Hematopoietic multipotent progenitor cell treated with erythropoietin and hydrocortisone succinate and interleukin-3 and kit ligand, for 6 days (in vitro differentiated cells): ENCODE results near the gene ESD.
"Not testable (repeated sequence)": the region's sequence is repeated elsewhere in the genome, so short reads cannot be mapped to it uniquely, and the experiment has no call there.

Experiments used
- DNase-seq: peaks from one replicate; pipeline ENCODE4 v3.0.0-alpha.2; 2015

The ESD gene

GRCh38 chr13:46783504-46783903 is 13.5 kb downstream of the ESD start:
- no peak for DNase-seq

- DNase-seq: no peak
Observed at GRCh38 chr13:46782691-46783090, 14.3 kb downstream of the ESD start.

- no peak for DNase-seq
Observed at GRCh38 chr13:46782066-46782465, 14.9 kb downstream of the ESD start.

- DNase-seq: no peak
Observed at GRCh38 chr13:46778890-46779289, 18.1 kb downstream of the ESD start.

- no peak for DNase-seq
Observed at GRCh38 chr13:46778095-46778494, 18.9 kb downstream of the ESD start.

- no peak for DNase-seq
Observed at GRCh38 chr13:46775385-46776107, 21.4 kb downstream of the ESD start.

GRCh38 chr13:46773541-46773940 is 23.4 kb downstream of the ESD start:
- DNase-seq: no peak

- no peak for DNase-seq
Observed at GRCh38 chr13:46771693-46772092, 25.3 kb downstream of the ESD start.

- not testable (repeated sequence) for DNase-seq
Observed at GRCh38 chr13:46769925-46770324, 27.0 kb downstream of the ESD start.

GRCh38 chr13:46761866-46762265 is 35.1 kb downstream of the ESD start:
- DNase-seq: no peak

GRCh38 chr13:46761174-46761573 is 35.8 kb downstream of the ESD start:
- no peak for DNase-seq

- peak; percentile 25 for DNase-seq
Observed at GRCh38 chr13:46759846-46760245, 37.1 kb downstream of the ESD start.

GRCh38 chr13:46757640-46758039 is 39.3 kb downstream of the ESD start:
- no peak for DNase-seq

- DNase-seq: peak; percentile 31
Observed at GRCh38 chr13:46756977-46757376, 40.0 kb downstream of the ESD start.

GRCh38 chr13:46755508-46755907 is 41.5 kb downstream of the ESD start:
- not testable (repeated sequence) for DNase-seq

- no peak for DNase-seq
Observed at GRCh38 chr13:46754812-46755211, 42.1 kb downstream of the ESD start.

GRCh38 chr13:46753917-46754316 is 43.0 kb downstream of the ESD start:
- DNase-seq: no peak

GRCh38 chr13:46753137-46753536 is 43.8 kb downstream of the ESD start:
- no peak for DNase-seq

GRCh38 chr13:46751811-46752635 is 44.9 kb downstream of the ESD start:
- DNase-seq: peak; percentile 73

GRCh38 chr13:46749951-46750350 is 47.0 kb downstream of the ESD start:
- DNase-seq: no peak

GRCh38 chr13:46748300-46748699 is 48.7 kb downstream of the ESD start:
- peak; percentile 46 for DNase-seq

- DNase-seq: no peak
Observed at GRCh38 chr13:46747031-46747820, 49.7 kb downstream of the ESD start.

GRCh38 chr13:46745706-46746105 is 51.3 kb downstream of the ESD start:
- DNase-seq: no peak

- no peak for DNase-seq
Observed at GRCh38 chr13:46745062-46745461, 51.9 kb downstream of the ESD start.
